Lung (tissue), 12 donors: ENCODE data around the gene FGF1. TPM values are rescaled to one million over a fixed set of nuclear protein-coding genes. Genes with fewer than 3 reads are reported as not detected.

Experiments
- ATAC-seq: fragments of 200-7000 bp; cut with Tn5 transposase; one replicate; pipeline ENCODE4 v1.9.1; 2020; ENCODE audit warnings: moderate number of reproducible peaks; ENCODE audit not compliant: insufficient read depth, low FRiP score
- DNase-seq, 3 donors: peaks; one replicate each; pipeline ENCODE4 v3.0.0-alpha.2; 2013 to 2017
- H3K27ac ChIP-seq, 2 donors: one replicate each; pipeline ENCODE4 v1.5.1; 2013; ENCODE audit warnings: mild to moderate bottlenecking in 2 of 2, moderate library complexity in 2 of 2, control low read depth in 1 of 2, inconsistent platforms in 1 of 2, low read depth in 1 of 2, low read length in 1 of 2
- H3K27me3 ChIP-seq, 3 donors: one replicate each; pipeline ENCODE4 v1.5.1; 2013; ENCODE audit warnings: low read length in 2 of 3; ENCODE audit not compliant: control insufficient read depth in 3 of 3, insufficient read depth in 3 of 3
- H3K36me3 ChIP-seq, 4 donors: one replicate each; pipeline ENCODE4 v1.5.1; 2013; ENCODE audit warnings: low read length in 4 of 4, mild to moderate bottlenecking in 1 of 4, moderate library complexity in 1 of 4; ENCODE audit not compliant: control insufficient read depth in 4 of 4, insufficient read depth in 4 of 4
- H3K4me1 ChIP-seq, 5 donors: one replicate each; pipeline ENCODE4 v1.5.1; 2013; ENCODE audit warnings: low read length in 5 of 5, mild to moderate bottlenecking in 2 of 5, moderate library complexity in 1 of 5; ENCODE audit not compliant: control insufficient read depth in 5 of 5, insufficient read depth in 5 of 5
- H3K4me3 ChIP-seq: one replicate; pipeline ENCODE4 v1.5.1; 2013; ENCODE audit warnings: mild to moderate bottlenecking, control low read depth, moderate library complexity
- H3K9ac ChIP-seq, 2 donors: one replicate each; pipeline ENCODE4 v1.5.1; 2013; ENCODE audit warnings: low read length in 2 of 2, control low read depth in 1 of 2; ENCODE audit not compliant: insufficient read depth in 1 of 2
- H3K9me3 ChIP-seq, 4 donors: one replicate each; pipeline ENCODE4 v1.5.1; 2013; ENCODE audit warnings: low read length in 3 of 4, mild to moderate bottlenecking in 1 of 4, moderate library complexity in 1 of 4; ENCODE audit not compliant: control insufficient read depth in 4 of 4, insufficient read depth in 3 of 4
- WGBS, 2 donors: extraction: QIAGEN DNeasy Blood & Tissue Kit; methylation state at CpG; one replicate each; pipeline ENCODE4 v1.1.7; 2013; 5-methylcytosine and 5-hydroxymethylcytosine counted together
- polyA plus RNA-seq, 2 donors: library from polyadenylated mRNA; stranded (reverse); fragments of 200-250 nt; gene quantifications; one replicate each; pipeline ENCODE4 v1.2.1, GENCODE V29; 2013
- total RNA-seq, 2 donors: library from RNA; depleted of rRNA in 1 of 2; stranded (reverse); fragments of >200 nt in 1 of 2; gene quantifications; one replicate each; pipeline ENCODE4 v1.2.1, GENCODE V29; 2014 to 2021
- TF ChIP-seq, protein P1 (sequence below): IDR thresholded peaks from 2 replicates; pipeline ENCODE4 v1.5.1; 2012; ENCODE audit warnings: mild to moderate bottlenecking; ENCODE audit errors: control extremely low read depth, extremely low read depth
- donor health status: control.
- donor health status: control.
- donor health status: Bipolar disorder and iron deficiency.
- donor health status: healthy.
- donor health status: DM: yes; HTN: yes; CAD: no.

Gene FGF1
- total and polyA plus RNA-seq, 4 donors = 0.47 to 1.4 (median 1.0) TPM

DNA sequence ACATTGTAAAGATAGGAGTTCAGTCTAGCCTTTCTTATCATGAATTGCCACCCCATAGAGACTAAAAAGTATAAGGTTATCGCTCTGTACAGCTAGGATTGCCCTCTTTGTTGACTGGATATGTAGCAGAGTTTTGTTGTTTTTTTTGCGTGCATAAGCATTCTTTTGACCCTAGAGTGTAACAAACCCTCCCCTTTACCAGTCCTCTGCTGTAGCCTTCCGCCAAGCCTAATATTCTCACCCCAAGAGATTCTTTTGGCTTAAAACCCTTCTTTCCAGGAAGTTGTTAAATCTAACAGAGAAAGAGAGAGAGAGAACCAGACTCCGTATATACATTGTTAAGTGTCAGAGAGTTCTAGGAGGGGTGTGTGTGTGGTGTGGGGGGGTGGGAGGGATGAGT lies 113.9 kb downstream of the FGF1 start:
- Histone ChIP-seq H3K9me3 (no peaks in the 10 kb centered on the region), H3K27ac (no peak overlapping the region), H3K36me3 (no peaks in the 10 kb centered on the region), H3K4me3 (no peak overlapping the region), H3K4me1 (peaks cover 0 to 24% (median 0%) of the 10 kb centered on the region in 5 donors), H3K27me3 (no peaks in the 10 kb centered on the region), H3K9ac (no peak overlapping the region)
- DNase-seq (peak; percentile 24 to 86 (median 80)), ATAC-seq (no peak)
- WGBS, 2 donors = 89 to 91% methylated on average over 4 of the region's 4 CpGs
- TF ChIP-seq, protein P1, sequence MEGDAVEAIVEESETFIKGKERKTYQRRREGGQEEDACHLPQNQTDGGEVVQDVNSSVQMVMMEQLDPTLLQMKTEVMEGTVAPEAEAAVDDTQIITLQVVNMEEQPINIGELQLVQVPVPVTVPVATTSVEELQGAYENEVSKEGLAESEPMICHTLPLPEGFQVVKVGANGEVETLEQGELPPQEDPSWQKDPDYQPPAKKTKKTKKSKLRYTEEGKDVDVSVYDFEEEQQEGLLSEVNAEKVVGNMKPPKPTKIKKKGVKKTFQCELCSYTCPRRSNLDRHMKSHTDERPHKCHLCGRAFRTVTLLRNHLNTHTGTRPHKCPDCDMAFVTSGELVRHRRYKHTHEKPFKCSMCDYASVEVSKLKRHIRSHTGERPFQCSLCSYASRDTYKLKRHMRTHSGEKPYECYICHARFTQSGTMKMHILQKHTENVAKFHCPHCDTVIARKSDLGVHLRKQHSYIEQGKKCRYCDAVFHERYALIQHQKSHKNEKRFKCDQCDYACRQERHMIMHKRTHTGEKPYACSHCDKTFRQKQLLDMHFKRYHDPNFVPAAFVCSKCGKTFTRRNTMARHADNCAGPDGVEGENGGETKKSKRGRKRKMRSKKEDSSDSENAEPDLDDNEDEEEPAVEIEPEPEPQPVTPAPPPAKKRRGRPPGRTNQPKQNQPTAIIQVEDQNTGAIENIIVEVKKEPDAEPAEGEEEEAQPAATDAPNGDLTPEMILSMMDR = no peak

DNA sequence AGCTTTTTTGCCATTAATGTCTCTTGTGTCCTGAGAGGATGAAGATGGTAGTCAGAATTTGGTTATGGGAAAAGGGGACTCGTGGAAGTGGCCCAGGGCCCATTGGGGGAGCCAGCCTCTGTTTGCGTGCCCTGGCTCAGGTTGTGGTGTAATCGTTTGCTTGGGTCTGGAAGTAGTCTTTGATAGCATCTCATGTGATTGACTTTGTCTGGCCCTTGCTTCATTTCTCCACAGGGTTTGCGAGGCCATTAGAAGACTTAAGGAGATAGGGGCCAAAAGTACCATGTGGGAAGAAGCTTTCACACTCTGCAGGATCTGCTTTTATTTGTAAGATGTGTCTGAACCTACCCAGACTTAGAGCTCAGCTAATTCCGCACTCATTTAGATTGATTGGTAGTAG lies 114.5 kb downstream of the FGF1 start:
- H3K4me1 ChIP-seq = peaks cover 0 to 24% (median 0%) of the 10 kb centered on the region in 5 donors
- peak in 2 of 3 donors; percentile 56 to 72 for DNase-seq
- no peak overlapping the region for H3K9ac ChIP-seq
- no peaks in the 10 kb centered on the region for H3K36me3 ChIP-seq
- TF ChIP-seq, protein P1 = no peak
- WGBS, 2 donors = 83 to 85% methylated on average over 5 of the region's 5 CpGs
- no peaks in the 10 kb centered on the region for H3K27me3 ChIP-seq
- no peak for ATAC-seq
- no peak overlapping the region for H3K27ac ChIP-seq
- no peak overlapping the region for H3K4me3 ChIP-seq
- H3K9me3 ChIP-seq = no peaks in the 10 kb centered on the region

DNA sequence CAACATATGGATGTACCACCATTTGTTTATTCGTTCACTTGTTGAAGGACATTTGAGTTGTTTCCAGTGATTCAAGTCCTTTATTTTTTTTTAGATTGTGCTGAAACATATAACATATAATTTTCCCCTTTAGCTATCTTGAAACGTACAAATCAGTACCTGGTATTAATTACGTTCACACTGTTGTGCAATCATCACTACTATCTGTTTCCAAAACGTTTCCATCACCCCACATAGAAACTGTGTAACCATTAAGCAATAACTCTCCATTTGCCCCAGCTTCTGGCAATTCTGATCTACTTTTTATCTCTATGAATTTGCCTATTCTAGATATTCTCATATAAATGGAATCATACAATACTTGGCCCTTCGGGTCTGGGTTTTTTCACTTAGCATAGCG lies 116.0 kb downstream of the FGF1 start:
- Histone ChIP-seq H3K4me3 (no peak overlapping the region), H3K27ac (no peak overlapping the region), H3K9me3 (no peaks in the 10 kb centered on the region), H3K9ac (no peak overlapping the region), H3K27me3 (no peaks in the 10 kb centered on the region), H3K36me3 (no peaks in the 10 kb centered on the region), H3K4me1 (peaks cover 0 to 24% (median 0%) of the 10 kb centered on the region in 5 donors)
- no peak for DNase-seq
- no peak for ATAC-seq
- TF ChIP-seq, protein P1 = no peak
- 76 to 81% methylated on average over 6 of the region's 6 CpGs for WGBS, 2 donors

DNA sequence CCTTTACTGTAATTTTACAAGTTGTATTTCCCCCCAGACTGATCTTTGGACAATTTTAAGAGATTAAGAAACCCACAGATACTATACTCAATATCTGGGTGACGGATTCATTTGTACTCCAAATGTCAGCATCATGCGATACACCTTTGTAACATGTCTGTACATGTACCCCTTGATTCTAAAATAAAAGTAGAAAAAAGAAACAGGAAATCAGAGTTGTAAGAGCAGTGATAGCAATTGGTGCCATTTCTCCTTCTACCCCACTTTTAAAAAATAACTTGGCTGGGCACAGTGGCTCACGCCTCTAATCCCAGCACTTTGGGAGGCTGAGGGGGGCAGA lies 116.9 kb downstream of the FGF1 start:
- TF ChIP-seq, protein P1 = no peak
- H3K27ac ChIP-seq = no peak overlapping the region
- WGBS, 2 donors = 93 to 95% methylated on average over 3 of the region's 3 CpGs
- ATAC-seq (no peak), DNase-seq (no peak)
- H3K27me3 ChIP-seq = no peaks in the 10 kb centered on the region
- peaks cover 0 to 24% (median 0%) of the 10 kb centered on the region in 5 donors for H3K4me1 ChIP-seq
- no peaks in the 10 kb centered on the region for H3K36me3 ChIP-seq
- no peak overlapping the region for H3K9ac ChIP-seq
- no peaks in the 10 kb centered on the region for H3K9me3 ChIP-seq
- H3K4me3 ChIP-seq = no peak overlapping the region
